Left colon (tissue), 2 donors: Measurements from ENCODE around the gene DSCAML1. TPM values are rescaled to one million over a fixed set of nuclear protein-coding genes. Genes with fewer than 3 reads are reported as not detected.
A peak's percentile ranks its signal among the peaks of the same experiment; 100 is the strongest.

Experiments used
- ATAC-seq: fragments of 200-7000 bp; cut with Tn5 transposase; one replicate; pipeline ENCODE4 v1.9.1; 2020; ENCODE audit warnings: mild to moderate bottlenecking, moderate library complexity
- DNase-seq, 2 donors: peaks; one replicate each; pipeline ENCODE4 v3.0.0-alpha.2; 2020
- intact Hi-C, 2 donors: fragments of 100-400 bp; cut with DNase I in 1 of 2; cut with micrococcal nuclease in 1 of 2; formaldehyde crosslinking; loops; one replicate each; pipeline versions ENCODE4 v1.11.2 to v1.14.0; 2022; cut with DNase I, micrococcal nuclease
- total RNA-seq, 2 donors: library from RNA; stranded (reverse); fragmentation: NEBNext Ultra II Directional; extraction: Animal tissue kit (Norgen Biotek cat#: 25700); gene quantifications; one replicate each; pipeline ENCODE4 v1.2.1, GENCODE V29; 2021
- donor health status: DM: no; HTN: no; CAD: no.
- donor health status: DM: yes; HTN: yes; CAD: no.

Gene DSCAML1
- total RNA-seq, 2 donors from 2014 or later: 3.6 to 8.6 TPM

DNA sequence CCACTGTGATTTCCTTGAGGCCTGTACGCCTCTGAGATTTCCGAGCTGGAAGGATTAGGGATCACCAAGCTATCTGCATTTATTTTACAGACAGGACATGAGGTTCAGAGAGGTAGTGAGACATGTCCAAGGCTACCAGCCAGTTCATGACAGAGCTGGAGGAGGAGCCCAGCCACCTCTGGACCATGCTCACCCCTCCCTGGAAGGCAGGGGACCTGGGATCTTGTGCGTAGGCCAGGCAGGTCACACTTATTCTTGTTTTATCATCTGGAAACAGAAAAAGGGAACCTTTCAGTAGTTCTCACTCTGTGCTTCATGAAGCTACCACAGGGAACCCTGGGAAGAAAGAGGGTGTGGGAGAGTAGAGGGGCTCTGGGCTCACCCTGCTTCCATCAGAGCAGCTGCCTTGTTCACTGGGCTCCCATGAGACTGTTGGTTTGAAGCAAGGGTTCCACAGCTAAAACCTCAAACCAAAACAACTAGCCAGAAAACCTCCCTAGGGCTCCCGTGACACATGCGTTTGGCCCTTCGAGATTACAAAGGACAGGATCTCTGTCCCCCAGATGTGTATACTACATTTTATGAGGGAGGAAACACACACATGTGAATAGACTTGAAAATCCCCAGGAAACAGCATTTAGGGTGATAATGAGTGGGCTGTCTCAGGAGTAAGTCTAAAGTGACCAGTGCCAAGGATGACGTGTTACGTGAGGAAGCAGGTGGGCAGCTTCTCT, 106.4 kb downstream of the DSCAML1 start:
- DNase-seq: no peak
- ATAC-seq: no peak
- intact Hi-C loops: no loop called here

DNA sequence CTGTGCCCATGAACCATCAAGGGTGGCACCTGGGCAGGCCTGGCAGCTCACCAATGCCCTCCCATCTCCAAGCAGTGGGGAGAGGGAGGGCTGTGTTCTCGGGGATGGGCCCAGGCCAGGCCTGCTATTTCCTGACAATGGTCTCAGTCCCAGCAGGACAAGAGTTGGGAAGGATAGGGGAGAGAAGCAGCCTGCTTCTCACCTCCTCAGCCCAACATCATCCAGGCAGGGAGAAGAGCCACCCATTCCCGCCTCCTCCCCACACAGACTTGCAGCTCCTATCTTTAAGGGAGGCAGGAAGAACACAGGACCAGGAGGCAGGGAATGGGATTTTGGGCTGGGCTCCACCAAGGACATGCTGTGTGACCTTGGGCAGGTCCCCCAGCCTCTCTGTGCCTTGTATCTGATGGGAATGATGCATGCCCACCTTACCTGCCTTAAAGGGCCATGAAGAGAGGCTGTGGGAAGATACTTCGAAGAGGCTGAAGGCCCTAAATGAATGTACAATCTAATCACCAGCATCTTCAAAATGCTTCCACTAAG, 108.7 kb downstream of the DSCAML1 start:
- DNase-seq (no peak), ATAC-seq (no peak)
- intact Hi-C loops: no loop called here

DNA sequence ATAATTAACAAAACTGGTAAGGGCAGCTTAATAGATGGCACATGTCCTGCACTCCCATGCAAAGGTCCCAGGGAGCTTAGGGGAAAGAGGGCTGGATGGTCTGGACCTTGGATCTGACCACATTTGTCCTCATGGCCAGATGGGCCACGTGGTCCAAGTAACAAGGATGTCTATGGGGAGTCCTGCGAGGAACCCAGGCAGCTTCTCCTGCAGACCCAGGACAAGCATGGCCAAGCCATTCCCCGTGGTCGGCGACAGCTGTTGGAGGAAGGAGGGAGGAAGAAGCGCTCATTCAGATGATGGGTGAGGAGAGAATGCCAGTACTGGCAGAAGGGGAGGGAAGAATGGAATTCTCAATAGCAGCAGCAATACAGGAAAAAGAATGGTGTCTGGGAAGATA, 109.2 kb downstream of the DSCAML1 start:
- DNase-seq: no peak
- ATAC-seq: no peak
- intact Hi-C loops: no loop called here

- intact Hi-C loops: no loop called here
- ATAC-seq: peak; percentile 23
Observed at GRCh38 chr11:117686711-117687110, 110.3 kb downstream of the DSCAML1 start.

GRCh38 chr11:117685566-117685965, 111.5 kb downstream of the DSCAML1 start:
- DNase-seq (no peak), ATAC-seq (peak; percentile 58)
- intact Hi-C loops: no loop called here

More at GRCh38 chr11:117686711-117687110, 110.3 kb downstream of the DSCAML1 start:
- DNase-seq: no peak

- peak in 1 of 2 donors; percentile 26 for DNase-seq
- peak; percentile 80 for ATAC-seq
- intact Hi-C loops: no loop called here
Observed at GRCh38 chr11:117684731-117685130, 112.3 kb downstream of the DSCAML1 start.

- intact Hi-C loops: no loop called here
- ATAC-seq (no peak), DNase-seq (no peak)
Observed at GRCh38 chr11:117684111-117684510, 112.9 kb downstream of the DSCAML1 start.

- ATAC-seq (no peak), DNase-seq (no peak)
- intact Hi-C loops: no loop called here
Observed at GRCh38 chr11:117681438-117681837, 115.6 kb downstream of the DSCAML1 start.

DNA sequence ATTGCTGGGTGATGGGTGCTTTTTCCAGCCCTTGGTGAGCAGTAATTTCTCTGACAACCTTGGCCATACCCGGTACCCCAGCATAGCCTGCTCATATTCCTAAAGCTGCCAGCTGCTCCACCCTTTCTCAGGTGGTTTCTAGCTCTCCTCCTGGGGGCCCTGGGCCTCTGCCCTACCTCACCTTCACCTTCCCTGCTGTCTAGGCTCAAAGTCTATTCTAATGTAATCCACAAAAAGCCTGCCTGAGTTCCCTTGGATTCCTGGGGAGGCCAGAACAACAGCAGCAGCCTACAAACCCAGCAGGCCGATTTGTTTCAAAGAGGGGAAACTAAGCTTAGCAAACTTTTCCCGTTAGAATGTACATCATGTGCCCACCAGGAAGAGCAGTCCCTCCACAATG, 117.6 kb downstream of the DSCAML1 start:
- ATAC-seq: peak; percentile 70
- no peak for DNase-seq
- intact Hi-C loops: no loop called here

- intact Hi-C loops: no loop called here
- DNase-seq (no peak), ATAC-seq (peak; percentile 63)
Observed at GRCh38 chr11:117678658-117679406, 118.2 kb downstream of the DSCAML1 start.

DNA sequence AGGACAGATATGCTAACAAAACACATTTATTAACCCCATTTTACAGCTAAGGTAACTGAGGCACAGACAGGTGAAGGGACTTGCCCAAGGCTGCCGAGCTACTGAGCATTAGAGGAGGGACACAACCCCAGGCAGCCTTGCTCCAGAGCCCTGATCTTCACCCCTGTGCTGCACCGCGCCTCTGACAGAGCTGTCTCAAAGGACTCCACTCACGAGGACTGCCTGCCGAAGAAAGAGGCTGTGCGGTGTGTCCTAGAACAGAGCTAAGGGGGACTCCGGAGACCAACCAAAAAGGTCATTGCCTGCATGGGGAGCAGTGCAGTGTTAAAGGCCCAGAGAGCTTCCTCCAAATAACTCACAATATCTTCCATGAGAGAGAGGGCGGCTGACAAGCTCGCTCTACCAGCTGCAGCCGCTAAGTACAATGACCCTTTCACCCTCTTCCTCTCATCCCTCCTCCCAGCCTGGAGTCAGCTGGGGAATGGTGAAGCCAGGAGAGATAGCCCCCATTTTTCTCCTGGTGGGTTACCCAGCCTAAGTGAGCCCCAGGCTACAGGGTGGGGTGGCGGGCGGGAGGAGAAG, 119.2 kb downstream of the DSCAML1 start:
- intact Hi-C loops: no loop called here
- ATAC-seq: no peak
- no peak for DNase-seq

GRCh38 chr11:117676501-117676900, 120.5 kb downstream of the DSCAML1 start:
- no peak for ATAC-seq
- intact Hi-C loops: no loop called here
- DNase-seq: no peak

DNA sequence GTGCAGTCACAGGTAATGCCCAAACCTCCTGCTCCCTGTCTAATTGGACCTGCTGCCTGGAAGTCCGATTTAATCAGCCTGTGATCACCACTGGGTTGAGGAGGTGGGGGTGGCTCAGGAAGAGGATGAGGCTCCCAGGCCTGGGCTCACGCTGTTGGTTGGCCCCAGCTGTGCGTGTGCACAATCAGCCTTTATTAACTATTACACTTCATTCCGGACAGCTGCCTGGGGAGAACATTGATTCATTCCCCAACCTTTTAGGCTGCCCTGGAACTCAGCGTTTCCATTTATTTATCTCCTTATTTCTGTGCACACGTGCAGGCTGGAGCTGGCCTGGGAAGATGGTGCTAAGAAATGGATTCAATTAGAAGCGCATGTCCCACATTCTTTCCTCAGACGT, 123.4 kb downstream of the DSCAML1 start:
- intact Hi-C loops: no loop called here
- DNase-seq (no peak), ATAC-seq (no peak)

- intact Hi-C loops: no loop called here
- ATAC-seq: no peak
- DNase-seq: no peak
Observed at GRCh38 chr11:117671370-117671769, 125.6 kb downstream of the DSCAML1 start.

- no peak for ATAC-seq
Observed at GRCh38 chr11:117670924-117671323, 126.1 kb downstream of the DSCAML1 start.

DNA sequence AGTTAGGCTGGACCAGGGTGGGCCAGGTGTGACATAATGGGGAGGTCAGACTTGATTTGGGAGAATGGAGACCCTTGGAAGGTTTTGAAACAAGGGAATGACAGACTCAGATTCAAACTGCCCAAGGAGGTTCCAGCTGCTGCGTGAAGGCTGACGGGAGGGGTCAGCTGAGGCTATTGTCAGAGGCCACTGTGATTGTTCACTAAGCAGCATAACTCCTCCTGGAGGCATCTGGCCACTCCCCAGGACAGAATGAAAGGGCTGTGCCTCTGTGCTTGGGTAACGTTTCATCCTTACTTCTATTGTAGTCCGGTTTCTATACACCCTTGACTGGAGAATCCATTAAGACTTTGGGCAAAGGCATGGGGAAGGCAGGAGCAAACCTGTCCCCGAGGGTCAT, 126.6 kb downstream of the DSCAML1 start:
- ATAC-seq: no peak
- intact Hi-C loops: no loop called here
- DNase-seq: no peak

More at GRCh38 chr11:117670924-117671323, 126.1 kb downstream of the DSCAML1 start:
- no peak for DNase-seq
- intact Hi-C loops: no loop called here

DNA sequence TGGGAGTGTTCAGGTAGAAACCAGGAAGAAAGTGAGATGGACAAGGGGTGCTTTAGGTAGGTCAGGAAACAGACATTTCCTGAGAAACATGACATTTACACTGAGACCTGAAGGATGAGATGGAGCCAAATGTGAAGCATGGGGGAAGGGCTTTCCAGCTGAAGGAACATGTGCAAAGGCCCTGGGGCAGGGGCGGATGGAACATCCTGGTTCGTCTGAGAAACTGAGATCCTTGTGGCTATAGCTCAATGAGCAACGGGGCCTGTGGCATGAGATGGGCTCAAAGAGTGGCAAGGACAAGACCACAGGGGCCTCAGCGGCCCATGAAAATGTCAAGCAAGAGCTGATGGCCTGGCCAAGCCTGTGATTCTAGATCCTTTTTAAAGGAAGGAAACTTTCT, 127.4 kb downstream of the DSCAML1 start:
- ATAC-seq (no peak), DNase-seq (no peak)

GRCh38 chr11:117669062-117669461, 128.0 kb downstream of the DSCAML1 start:
- ATAC-seq (no peak), DNase-seq (no peak)
- intact Hi-C loops: no loop called here

More for the DNA sequence above, 127.4 kb downstream of the DSCAML1 start:
- intact Hi-C loops: no loop called here

DNA sequence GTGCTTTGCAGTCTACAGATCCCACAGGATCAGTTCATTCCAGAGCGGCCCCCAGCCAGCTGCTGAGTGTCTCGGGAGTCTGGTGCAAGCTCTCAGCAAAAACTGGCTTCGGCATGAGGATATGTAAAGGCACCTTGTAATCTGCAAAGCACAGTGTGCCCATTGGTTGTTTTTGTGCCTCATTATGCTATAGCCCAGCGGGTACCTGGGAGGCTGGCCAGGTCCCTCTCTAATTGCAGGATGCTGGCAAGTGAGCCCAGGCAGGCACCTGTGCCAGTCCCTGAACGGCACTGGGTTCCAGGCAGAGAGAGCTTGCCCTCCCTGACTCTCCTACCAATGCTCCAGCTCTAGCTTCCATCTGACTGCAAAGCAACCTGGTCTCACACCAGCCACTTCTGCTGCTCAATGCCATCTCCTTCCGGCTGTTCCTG, 128.7 kb downstream of the DSCAML1 start:
- intact Hi-C loops: no loop called here
- ATAC-seq: no peak
- DNase-seq: no peak

- DNase-seq (peak in 1 of 2 donors; percentile 32), ATAC-seq (peak; percentile 72)
- intact Hi-C loops: no loop called here
Observed at GRCh38 chr11:117664897-117665296, 132.1 kb downstream of the DSCAML1 start.
